ENCODE measurements around the gene MYEOV. TPM values are rescaled to one million over a fixed set of nuclear protein-coding genes. Genes with fewer than 3 reads are reported as not detected.
A peak's percentile ranks its signal among the peaks of the same experiment; 100 is the strongest.

MYEOV gene
- total RNA-seq, 2 experiments from 2014 or later = not detected

DNA sequence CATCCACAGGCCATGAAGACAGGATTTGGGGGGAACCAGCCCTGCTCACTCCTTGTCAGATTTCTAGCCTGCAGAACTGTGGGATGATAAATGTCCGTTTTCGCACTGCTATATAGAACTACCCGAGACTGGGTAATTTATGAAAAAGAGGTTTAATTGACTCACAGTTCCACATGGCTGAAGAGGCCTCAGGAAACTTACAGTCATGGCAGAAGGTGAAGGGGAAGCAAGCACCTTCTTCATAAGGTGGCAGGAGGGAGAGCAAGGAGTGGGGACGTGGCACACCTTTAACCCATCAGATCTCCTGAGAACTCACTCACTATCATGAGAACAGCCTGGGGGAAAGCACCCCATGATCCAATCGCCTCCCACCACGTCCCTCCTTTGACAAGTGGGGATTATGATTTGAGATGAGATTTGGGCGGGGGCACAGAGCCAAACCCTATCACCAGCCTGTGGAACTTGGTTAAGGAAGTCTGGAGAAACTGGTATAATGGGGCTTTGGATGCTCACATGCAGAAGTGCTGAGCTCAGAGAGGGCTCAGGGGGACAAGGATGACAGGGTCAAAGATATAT is 50.7 kb downstream of the MYEOV start:
- Mint-ChIP-seq H3K27me3 (ENCODE audit: low read depth) (no peaks in the 10 kb centered on the region), H3K9me3 (ENCODE audit: insufficient read depth) (peaks cover 12% of the 10 kb centered on the region), H3K4me3 (no peak overlapping the region), H3K4me1 (ENCODE audit: low read depth) (no peaks in the 10 kb centered on the region), H3K27ac (no peak overlapping the region), H3K36me3 (ENCODE audit: low read depth) (peaks cover 4% of the 10 kb centered on the region)
- ATAC-seq = no peak
- ChIA-PET CTCF (no interaction called here), POLR2A (no interaction called here)
- peak; percentile 15 for DNase-seq

Other genes with a start within 250 kb of the MYEOV start
- gene TPCN2, start 245.2 kb upstream of the MYEOV start, total RNA-seq = 10 to 100 TPM; 19.1 to 21.2 TPM
- under 1 TPM in 1 of 2 experiments, not detected in 1; 0.18 TPM for gene SMIM38, start 138.2 kb upstream of the MYEOV start, total RNA-seq
- gene LINC01488, start 187.5 kb downstream of the MYEOV start, total RNA-seq = not detected